Chondrocyte (in vitro differentiated cells): Measurements from ENCODE around the gene UNC45B. TPM values are rescaled to one million over a fixed set of nuclear protein-coding genes. Genes with fewer than 3 reads are reported as not detected.

Source experiments
- DNase-seq: peaks from one replicate; pipeline ENCODE4 v3.0.0; 2021; ENCODE audit warnings: mixed read lengths, low spot score
- H3K27ac Mint-ChIP-seq: one replicate; pipeline ENCODE4 v1.8.0; 2021; ENCODE audit warnings: mild to moderate bottlenecking, moderate library complexity, mixed read lengths; ENCODE audit not compliant: unreplicated experiment
- H3K27me3 Mint-ChIP-seq: 2 replicates; pipeline ENCODE4 v1.8.0; 2021; ENCODE audit warnings: low read depth, mixed read lengths
- H3K36me3 Mint-ChIP-seq: 2 replicates; pipeline ENCODE4 v1.8.0; 2021; ENCODE audit warnings: low read depth, mixed read lengths
- H3K4me1 Mint-ChIP-seq: 2 replicates; pipeline ENCODE4 v1.8.0; 2021; ENCODE audit warnings: low read depth, mild to moderate bottlenecking, mixed read lengths
- H3K4me3 Mint-ChIP-seq: one replicate; pipeline ENCODE4 v1.8.0; 2021; ENCODE audit warnings: mild to moderate bottlenecking, moderate library complexity, mixed read lengths; ENCODE audit not compliant: unreplicated experiment
- H3K9me3 Mint-ChIP-seq: 2 replicates; pipeline ENCODE4 v1.8.0; 2021; ENCODE audit warnings: low read depth, mixed read lengths
- total RNA-seq: library from RNA; stranded (reverse); gene quantifications from 3 replicates; pipeline ENCODE4 v1.2.1, GENCODE V29; 2021
- TF ChIP-seq, protein P1 (sequence below): fragments of 200-600 bp; sonication (generic); IDR thresholded peaks from 2 replicates; pipeline ENCODE4 v1.5.0; 2021; ENCODE audit warnings: antibody characterized with exemption, mild to moderate bottlenecking, moderate library complexity

Gene UNC45B
- total RNA-seq, 1 donor from 2014 or later: not detected

GRCh38 chr17:35160354-35161201 lies 13.0 kb downstream of the UNC45B start:
- Mint-ChIP-seq H3K27me3 (peaks cover 32% of the 10 kb centered on the region), H3K4me3 (no peak overlapping the region), H3K9me3 (no peaks in the 10 kb centered on the region), H3K36me3 (no peaks in the 10 kb centered on the region), H3K27ac (no peak overlapping the region), H3K4me1 (no peaks in the 10 kb centered on the region)
- no peak for DNase-seq
- TF ChIP-seq, protein P1, sequence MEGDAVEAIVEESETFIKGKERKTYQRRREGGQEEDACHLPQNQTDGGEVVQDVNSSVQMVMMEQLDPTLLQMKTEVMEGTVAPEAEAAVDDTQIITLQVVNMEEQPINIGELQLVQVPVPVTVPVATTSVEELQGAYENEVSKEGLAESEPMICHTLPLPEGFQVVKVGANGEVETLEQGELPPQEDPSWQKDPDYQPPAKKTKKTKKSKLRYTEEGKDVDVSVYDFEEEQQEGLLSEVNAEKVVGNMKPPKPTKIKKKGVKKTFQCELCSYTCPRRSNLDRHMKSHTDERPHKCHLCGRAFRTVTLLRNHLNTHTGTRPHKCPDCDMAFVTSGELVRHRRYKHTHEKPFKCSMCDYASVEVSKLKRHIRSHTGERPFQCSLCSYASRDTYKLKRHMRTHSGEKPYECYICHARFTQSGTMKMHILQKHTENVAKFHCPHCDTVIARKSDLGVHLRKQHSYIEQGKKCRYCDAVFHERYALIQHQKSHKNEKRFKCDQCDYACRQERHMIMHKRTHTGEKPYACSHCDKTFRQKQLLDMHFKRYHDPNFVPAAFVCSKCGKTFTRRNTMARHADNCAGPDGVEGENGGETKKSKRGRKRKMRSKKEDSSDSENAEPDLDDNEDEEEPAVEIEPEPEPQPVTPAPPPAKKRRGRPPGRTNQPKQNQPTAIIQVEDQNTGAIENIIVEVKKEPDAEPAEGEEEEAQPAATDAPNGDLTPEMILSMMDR: no peak

- Mint-ChIP-seq H3K27me3 (peaks cover 31% of the 10 kb centered on the region), H3K4me3 (no peak overlapping the region), H3K36me3 (no peaks in the 10 kb centered on the region)
Measured at GRCh38 chr17:35161281-35161761, 13.7 kb downstream of the UNC45B start.

GRCh38 chr17:35162755-35163154 lies 15.1 kb downstream of the UNC45B start:
- Mint-ChIP-seq H3K27ac (no peak overlapping the region), H3K4me1 (no peaks in the 10 kb centered on the region), H3K36me3 (no peaks in the 10 kb centered on the region), H3K4me3 (no peak overlapping the region), H3K9me3 (no peaks in the 10 kb centered on the region), H3K27me3 (peaks cover 29% of the 10 kb centered on the region)
- no peak for DNase-seq
- TF ChIP-seq, protein P1: no peak

More at GRCh38 chr17:35161281-35161761, 13.7 kb downstream of the UNC45B start:
- TF ChIP-seq, protein P1: no peak
- no peak for DNase-seq
- Mint-ChIP-seq H3K27ac (no peak overlapping the region), H3K4me1 (no peaks in the 10 kb centered on the region), H3K9me3 (no peaks in the 10 kb centered on the region)

GRCh38 chr17:35163886-35164285 lies 16.3 kb downstream of the UNC45B start:
- no peaks in the 10 kb centered on the region for H3K36me3 Mint-ChIP-seq
- no peaks in the 10 kb centered on the region for H3K4me1 Mint-ChIP-seq
- H3K27ac Mint-ChIP-seq: no peak overlapping the region
- H3K4me3 Mint-ChIP-seq: no peak overlapping the region
- no peaks in the 10 kb centered on the region for H3K9me3 Mint-ChIP-seq
- no peak for DNase-seq
- TF ChIP-seq, protein P1: no peak
- peaks cover 24% of the 10 kb centered on the region for H3K27me3 Mint-ChIP-seq

GRCh38 chr17:35164716-35165115 lies 17.1 kb downstream of the UNC45B start:
- Mint-ChIP-seq H3K36me3 (no peaks in the 10 kb centered on the region), H3K27ac (no peak overlapping the region), H3K4me1 (no peaks in the 10 kb centered on the region), H3K27me3 (peaks cover 24% of the 10 kb centered on the region), H3K4me3 (no peak overlapping the region), H3K9me3 (no peaks in the 10 kb centered on the region)
- DNase-seq: no peak
- TF ChIP-seq, protein P1: no peak
